Measurements from ENCODE around the gene TRIAP1.

DNA sequence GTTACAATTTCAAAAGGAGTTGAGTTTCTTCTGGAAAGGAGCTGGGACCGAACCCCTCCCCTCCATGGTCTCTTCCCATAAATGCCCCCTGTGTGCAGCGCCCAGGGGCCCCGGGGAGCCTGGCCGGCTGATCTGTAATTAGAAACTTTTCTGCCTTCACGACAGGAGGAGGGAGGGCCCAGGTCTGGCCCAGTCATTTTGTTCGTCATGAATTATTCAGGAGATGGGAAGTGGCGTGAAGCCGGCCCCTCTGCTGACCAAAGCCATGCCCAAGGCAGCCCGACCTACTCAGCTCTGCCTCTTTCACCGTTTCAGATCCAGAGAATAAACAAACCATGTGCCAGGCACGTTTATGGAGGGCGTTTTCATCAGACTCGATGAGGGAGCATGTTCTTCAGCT, 44.0 kb downstream of the TRIAP1 start:
- TF ChIP-seq FOXM1 (IDR thresholded peaks at IDR 0.05; ENCODE audit: borderline replicate concordance) (no peak), BHLHE40 (IDR thresholded peaks at IDR 0.05; ENCODE audit: borderline replicate concordance) (no peak), HDGF (IDR thresholded peaks at IDR 0.05; ENCODE audit: borderline replicate concordance) (no peak), ELF4 (IDR thresholded peaks at IDR 0.05) (no peak), SUZ12 (IDR thresholded peaks at IDR 0.05) (no peak), L3MBTL2 (conservative IDR thresholded peaks at IDR 0.05) (peak; percentile 66), ARNT (IDR thresholded peaks at IDR 0.05) (no peak), CTBP1 (IDR thresholded peaks at IDR 0.05; ENCODE audit: borderline replicate concordance) (no peak), TARDBP (IDR thresholded peaks at IDR 0.05) (no peak), SP1 (IDR thresholded peaks at IDR 0.05) (no peak)
